Measurements from ENCODE around the gene MALRD1.

MALRD1 gene

GRCh38 chr10:19653931-19654330 is 605.3 kb downstream of the MALRD1 start:
- DNase-seq (ENCODE audit: low read depth): no peak

GRCh38 chr10:19654576-19654975 is 606.0 kb downstream of the MALRD1 start:
- DNase-seq (ENCODE audit: low read depth): no peak

GRCh38 chr10:19656420-19657042 is 607.9 kb downstream of the MALRD1 start:
- DNase-seq (ENCODE audit: low read depth): no peak

GRCh38 chr10:19658131-19658530 is 609.5 kb downstream of the MALRD1 start:
- DNase-seq (ENCODE audit: low read depth): no peak

- DNase-seq (ENCODE audit: low read depth): no peak
Observed at GRCh38 chr10:19658622-19659233, 610.1 kb downstream of the MALRD1 start.

- DNase-seq (ENCODE audit: low read depth): no peak
Observed at GRCh38 chr10:19659920-19660655, 611.5 kb downstream of the MALRD1 start.

- no peak for DNase-seq (ENCODE audit: low read depth)
Observed at GRCh38 chr10:19663344-19663743, 614.7 kb downstream of the MALRD1 start.

- no peak for DNase-seq (ENCODE audit: low read depth)
Observed at GRCh38 chr10:19668116-19668515, 619.5 kb downstream of the MALRD1 start.

GRCh38 chr10:19676063-19676462 is 627.5 kb downstream of the MALRD1 start:
- no peak for DNase-seq (ENCODE audit: low read depth)

- no peak for DNase-seq (ENCODE audit: low read depth)
Observed at GRCh38 chr10:19683356-19683755, 634.8 kb downstream of the MALRD1 start.

- no peak for DNase-seq (ENCODE audit: low read depth)
Observed at GRCh38 chr10:19683960-19684359, 635.4 kb downstream of the MALRD1 start.

- no peak for DNase-seq (ENCODE audit: low read depth)
Observed at GRCh38 chr10:19688344-19688743, 639.7 kb downstream of the MALRD1 start.

- no peak for DNase-seq (ENCODE audit: low read depth)
Observed at GRCh38 chr10:19689231-19689630, 640.6 kb downstream of the MALRD1 start.

- no peak for DNase-seq (ENCODE audit: low read depth)
Observed at GRCh38 chr10:19699299-19699698, 650.7 kb downstream of the MALRD1 start.

- no peak for DNase-seq (ENCODE audit: low read depth)
Observed at GRCh38 chr10:19701427-19702052, 652.9 kb downstream of the MALRD1 start.

GRCh38 chr10:19702215-19702614 is 653.6 kb downstream of the MALRD1 start:
- DNase-seq (ENCODE audit: low read depth): peak; percentile 22

GRCh38 chr10:19704544-19704943 is 655.9 kb downstream of the MALRD1 start:
- DNase-seq (ENCODE audit: low read depth): no peak

GRCh38 chr10:19705250-19705649 is 656.6 kb downstream of the MALRD1 start:
- DNase-seq (ENCODE audit: low read depth): no peak

- no peak for DNase-seq (ENCODE audit: low read depth)
Observed at GRCh38 chr10:19706904-19707303, 658.3 kb downstream of the MALRD1 start.

GRCh38 chr10:19707376-19707775 is 658.8 kb downstream of the MALRD1 start:
- DNase-seq (ENCODE audit: low read depth): no peak

- no peak for DNase-seq (ENCODE audit: low read depth)
Observed at GRCh38 chr10:19708031-19708430, 659.4 kb downstream of the MALRD1 start.

- no peak for DNase-seq (ENCODE audit: low read depth)
Observed at GRCh38 chr10:19710600-19710999, 662.0 kb downstream of the MALRD1 start.

- DNase-seq (ENCODE audit: low read depth): no peak
Observed at GRCh38 chr10:19713159-19713558, 664.6 kb downstream of the MALRD1 start.

Measured in fibroblast of the conjunctiva (primary cell).